Measurements from ENCODE around the gene MSH2. TPM values are rescaled to one million over a fixed set of nuclear protein-coding genes. Genes with fewer than 3 reads are reported as not detected.
"Not testable (repeated sequence)": the region's sequence is repeated elsewhere in the genome, so short reads cannot be mapped to it uniquely, and the experiment has no call there.

MSH2 gene
- total RNA-seq, 1 donor from 2014 or later, result 56.5 TPM

DNA sequence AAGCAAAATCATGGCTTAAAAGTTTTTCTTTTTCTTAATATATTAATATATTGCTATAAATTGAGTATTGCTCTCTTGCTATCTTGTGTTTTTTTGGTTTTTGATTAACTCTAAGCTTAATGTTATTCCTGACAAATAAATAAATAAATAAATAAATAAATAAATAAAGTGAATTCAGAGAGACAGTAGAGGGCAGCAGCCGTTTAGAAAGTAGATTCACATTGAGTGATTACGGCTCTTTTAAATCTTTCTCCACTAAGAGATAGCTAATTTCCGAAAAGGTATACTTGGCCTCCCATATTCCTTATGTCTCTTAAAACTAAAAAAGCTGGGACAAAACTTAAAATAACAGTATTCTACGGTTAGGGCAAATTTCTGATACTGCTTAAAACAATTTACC, 34.3 kb downstream of the MSH2 start:
- Mint-ChIP-seq H3K36me3 (ENCODE audit: low read depth, unreplicated experiment) (peaks cover 17% of the 10 kb centered on the region), H3K4me3 (ENCODE audit: unreplicated experiment) (no peak overlapping the region), H3K4me1 (ENCODE audit: unreplicated experiment) (no peaks in the 10 kb centered on the region), H3K27me3 (ENCODE audit: unreplicated experiment) (peaks cover 3% of the 10 kb centered on the region), H3K27ac (ENCODE audit: unreplicated experiment) (no peak overlapping the region), H3K9me3 (ENCODE audit: unreplicated experiment) (peaks cover 1% of the 10 kb centered on the region)
- TF ChIP-seq, protein P1, sequence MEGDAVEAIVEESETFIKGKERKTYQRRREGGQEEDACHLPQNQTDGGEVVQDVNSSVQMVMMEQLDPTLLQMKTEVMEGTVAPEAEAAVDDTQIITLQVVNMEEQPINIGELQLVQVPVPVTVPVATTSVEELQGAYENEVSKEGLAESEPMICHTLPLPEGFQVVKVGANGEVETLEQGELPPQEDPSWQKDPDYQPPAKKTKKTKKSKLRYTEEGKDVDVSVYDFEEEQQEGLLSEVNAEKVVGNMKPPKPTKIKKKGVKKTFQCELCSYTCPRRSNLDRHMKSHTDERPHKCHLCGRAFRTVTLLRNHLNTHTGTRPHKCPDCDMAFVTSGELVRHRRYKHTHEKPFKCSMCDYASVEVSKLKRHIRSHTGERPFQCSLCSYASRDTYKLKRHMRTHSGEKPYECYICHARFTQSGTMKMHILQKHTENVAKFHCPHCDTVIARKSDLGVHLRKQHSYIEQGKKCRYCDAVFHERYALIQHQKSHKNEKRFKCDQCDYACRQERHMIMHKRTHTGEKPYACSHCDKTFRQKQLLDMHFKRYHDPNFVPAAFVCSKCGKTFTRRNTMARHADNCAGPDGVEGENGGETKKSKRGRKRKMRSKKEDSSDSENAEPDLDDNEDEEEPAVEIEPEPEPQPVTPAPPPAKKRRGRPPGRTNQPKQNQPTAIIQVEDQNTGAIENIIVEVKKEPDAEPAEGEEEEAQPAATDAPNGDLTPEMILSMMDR (IDR thresholded peaks at IDR 0.05; ENCODE audit: unreplicated experiment), result no peak
- no peak for DNase-seq (ENCODE audit: low spot score)

DNA sequence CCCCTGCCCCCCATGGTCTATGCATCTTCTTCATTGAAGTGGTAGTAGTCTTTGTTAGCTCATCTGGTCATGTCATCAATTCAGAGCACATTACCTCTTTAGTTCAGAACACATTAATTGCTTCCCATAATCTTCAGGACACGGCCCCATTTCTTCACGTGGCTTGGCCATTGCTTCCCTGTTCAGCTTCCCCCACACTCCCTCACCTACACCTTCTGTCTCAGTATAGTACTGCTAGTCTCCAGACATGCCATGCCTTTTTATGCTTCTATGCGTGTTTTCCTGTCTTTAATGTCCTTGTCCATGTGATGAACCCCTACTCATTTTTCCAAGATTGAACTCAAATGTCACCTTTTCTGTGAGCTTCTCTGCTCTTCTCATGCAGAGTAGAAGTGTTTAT, 35.1 kb downstream of the MSH2 start:
- TF ChIP-seq, protein P1 (IDR thresholded peaks at IDR 0.05; ENCODE audit: unreplicated experiment), result no peak
- Mint-ChIP-seq H3K4me1 (ENCODE audit: unreplicated experiment) (no peaks in the 10 kb centered on the region), H3K27me3 (ENCODE audit: unreplicated experiment) (peaks cover 3% of the 10 kb centered on the region), H3K9me3 (ENCODE audit: unreplicated experiment) (no peaks in the 10 kb centered on the region), H3K27ac (ENCODE audit: unreplicated experiment) (no peak overlapping the region), H3K4me3 (ENCODE audit: unreplicated experiment) (no peak overlapping the region), H3K36me3 (ENCODE audit: low read depth, unreplicated experiment) (peaks cover 13% of the 10 kb centered on the region)
- DNase-seq (ENCODE audit: low spot score), result no peak

DNA sequence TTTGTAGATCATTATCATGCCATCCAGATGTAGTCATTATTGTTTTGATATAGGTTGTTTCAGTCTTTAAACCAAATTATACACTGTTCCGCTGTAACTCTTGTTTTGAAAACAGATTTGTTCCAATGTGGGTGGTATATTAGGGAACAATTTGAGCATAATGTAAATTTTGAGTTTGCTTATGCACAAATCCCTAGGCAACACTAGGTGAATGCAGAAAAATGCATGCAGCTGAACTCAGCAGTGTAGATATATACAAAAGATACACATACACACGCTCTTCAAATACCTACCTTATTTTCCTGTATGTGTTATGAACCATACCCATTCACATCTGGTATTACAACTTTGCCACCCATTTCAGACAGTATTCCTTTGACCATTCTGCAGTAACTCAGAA, 35.8 kb downstream of the MSH2 start:
- H3K4me1 Mint-ChIP-seq (ENCODE audit: unreplicated experiment), result no peaks in the 10 kb centered on the region
- H3K36me3 Mint-ChIP-seq (ENCODE audit: low read depth, unreplicated experiment), result peaks cover 13% of the 10 kb centered on the region
- TF ChIP-seq, protein P1 (IDR thresholded peaks at IDR 0.05; ENCODE audit: unreplicated experiment), result no peak

DNA sequence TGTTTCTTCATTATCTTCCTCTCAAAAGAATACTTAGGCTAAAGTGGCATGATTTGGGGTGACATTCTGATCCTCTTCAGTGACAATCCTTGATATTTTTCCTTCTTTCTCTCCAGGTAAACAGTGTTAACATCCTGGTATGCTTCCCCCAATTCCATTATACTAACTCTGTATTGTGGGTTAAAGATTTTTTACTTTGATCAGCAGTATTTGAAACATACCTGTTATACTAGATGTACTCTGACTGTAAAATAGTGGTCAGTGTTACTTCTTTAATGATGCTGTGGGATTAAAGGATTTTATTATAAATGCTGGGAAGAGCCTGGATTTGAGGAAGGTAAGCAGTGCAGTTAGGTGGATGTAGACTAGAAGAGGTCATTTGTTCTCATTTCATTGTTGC, 48.8 kb downstream of the MSH2 start:
- Mint-ChIP-seq H3K36me3 (ENCODE audit: low read depth, unreplicated experiment) (peaks cover 28% of the 10 kb centered on the region), H3K9me3 (ENCODE audit: unreplicated experiment) (no peaks in the 10 kb centered on the region), H3K4me1 (ENCODE audit: unreplicated experiment) (no peaks in the 10 kb centered on the region), H3K4me3 (ENCODE audit: unreplicated experiment) (no peak overlapping the region), H3K27me3 (ENCODE audit: unreplicated experiment) (peaks cover 4% of the 10 kb centered on the region), H3K27ac (ENCODE audit: unreplicated experiment) (no peak overlapping the region)
- TF ChIP-seq, protein P1 (IDR thresholded peaks at IDR 0.05; ENCODE audit: unreplicated experiment), result no peak
- no peak for DNase-seq (ENCODE audit: low spot score)

More for the DNA sequence above, 35.8 kb downstream of the MSH2 start:
- no peak for DNase-seq (ENCODE audit: low spot score)
- Mint-ChIP-seq H3K9me3 (ENCODE audit: unreplicated experiment) (no peaks in the 10 kb centered on the region), H3K27me3 (ENCODE audit: unreplicated experiment) (peaks cover 3% of the 10 kb centered on the region), H3K4me3 (ENCODE audit: unreplicated experiment) (no peak overlapping the region), H3K27ac (ENCODE audit: unreplicated experiment) (no peak overlapping the region)

DNA sequence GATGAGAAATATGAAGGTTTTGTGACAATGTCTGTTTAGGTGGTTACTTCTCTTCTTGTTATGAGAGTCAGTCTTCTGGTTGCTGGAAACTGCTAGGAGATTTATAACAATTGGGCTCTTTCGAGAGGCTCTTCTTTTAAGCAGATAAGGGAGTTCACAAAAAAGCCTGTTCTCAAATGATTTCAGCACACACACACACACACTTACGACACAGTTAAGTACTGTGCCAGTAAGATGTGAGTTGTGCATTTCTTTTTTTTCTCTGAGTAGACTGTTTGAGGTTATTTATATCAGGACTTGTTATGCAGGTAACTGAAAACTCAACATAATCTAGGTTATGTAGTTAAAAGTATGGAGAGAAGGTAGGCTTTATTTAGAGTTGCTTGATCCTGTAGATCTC, 49.8 kb downstream of the MSH2 start:
- Mint-ChIP-seq H3K36me3 (ENCODE audit: low read depth, unreplicated experiment) (peaks cover 28% of the 10 kb centered on the region), H3K27ac (ENCODE audit: unreplicated experiment) (no peak overlapping the region), H3K9me3 (ENCODE audit: unreplicated experiment) (no peaks in the 10 kb centered on the region), H3K27me3 (ENCODE audit: unreplicated experiment) (peaks cover 4% of the 10 kb centered on the region), H3K4me3 (ENCODE audit: unreplicated experiment) (no peak overlapping the region), H3K4me1 (ENCODE audit: unreplicated experiment) (no peaks in the 10 kb centered on the region)
- TF ChIP-seq, protein P1 (IDR thresholded peaks at IDR 0.05; ENCODE audit: unreplicated experiment), result no peak
- DNase-seq (ENCODE audit: low spot score), result no peak

DNA sequence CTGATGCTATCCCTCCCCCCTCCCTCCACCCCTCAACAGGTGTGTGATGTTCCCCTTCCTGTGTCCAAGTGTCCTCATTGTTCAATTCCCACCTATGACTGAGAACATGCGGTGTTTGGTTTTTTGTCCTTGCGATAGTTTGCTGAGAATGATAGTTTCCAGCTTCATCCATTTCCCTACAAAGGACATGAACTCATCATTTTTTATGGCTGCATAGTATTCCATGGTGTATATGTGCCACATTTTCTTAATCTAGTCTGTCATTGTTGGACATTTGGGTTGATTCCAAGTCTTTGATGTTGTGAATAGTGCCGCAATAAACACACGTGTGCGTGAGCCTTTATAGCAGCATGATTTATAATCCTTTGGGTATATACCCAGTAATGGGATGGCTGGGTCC, 51.9 kb downstream of the MSH2 start:
- not testable (repeated sequence) for H3K27me3 Mint-ChIP-seq (ENCODE audit: unreplicated experiment)

More for the DNA sequence above, 51.9 kb downstream of the MSH2 start:
- H3K27ac Mint-ChIP-seq (ENCODE audit: unreplicated experiment); H3K4me1 Mint-ChIP-seq (ENCODE audit: unreplicated experiment); H3K4me3 Mint-ChIP-seq (ENCODE audit: unreplicated experiment); H3K9me3 Mint-ChIP-seq (ENCODE audit: unreplicated experiment); DNase-seq (ENCODE audit: low spot score): not testable (repeated sequence)
- peaks cover 20% of the 10 kb centered on the region for H3K36me3 Mint-ChIP-seq (ENCODE audit: low read depth, unreplicated experiment)
